WERI-Rb-1 (cell line): ENCODE results near the gene TRH.

Experiments
- DNase-seq: peaks from one replicate; pipeline ENCODE4 v3.0.0-alpha.2; 2020
- H3K27ac ChIP-seq: fragments of 250-450 bp; sonication (Bioruptor Pico); 2 replicates; pipeline ENCODE4 v1.5.1; 2020; ENCODE audit warnings: mild to moderate bottlenecking, moderate library complexity
- H3K27me3 ChIP-seq: fragments of 250-450 bp; sonication (Bioruptor Pico); 2 replicates; pipeline ENCODE4 v1.5.1; 2021; ENCODE audit warnings: mild to moderate bottlenecking, low read depth, moderate library complexity; ENCODE audit not compliant: insufficient read depth, severe bottlenecking
- H3K36me3 ChIP-seq: fragments of 250-450 bp; sonication (Bioruptor Pico); 2 replicates; pipeline ENCODE4 v1.5.1; 2020; ENCODE audit warnings: mild to moderate bottlenecking, moderate library complexity
- H3K4me3 ChIP-seq: 2 replicates; pipeline ENCODE4 v1.5.1; 2011; ENCODE audit warnings: low read depth, mild to moderate bottlenecking, control low read depth, low read length
- H3K9me3 ChIP-seq: fragments of 250-450 bp; sonication (Bioruptor Pico); 2 replicates; pipeline ENCODE4 v1.5.1; 2021; ENCODE audit warnings: mild to moderate bottlenecking, moderate library complexity; ENCODE audit not compliant: severe bottlenecking
- TF ChIP-seq, protein P1 (sequence below): IDR thresholded peaks from 2 replicates; pipeline ENCODE4 v1.5.1; 2011; ENCODE audit warnings: low read depth, mild to moderate bottlenecking, control low read depth, inconsistent platforms, low read length

TRH gene

GRCh38 chr3:129983561-129983960 lies 9.0 kb downstream of the TRH start:
- peaks cover 11% of the 10 kb centered on the region for H3K36me3 ChIP-seq
- H3K9me3 ChIP-seq: no peaks in the 10 kb centered on the region
- TF ChIP-seq, protein P1, sequence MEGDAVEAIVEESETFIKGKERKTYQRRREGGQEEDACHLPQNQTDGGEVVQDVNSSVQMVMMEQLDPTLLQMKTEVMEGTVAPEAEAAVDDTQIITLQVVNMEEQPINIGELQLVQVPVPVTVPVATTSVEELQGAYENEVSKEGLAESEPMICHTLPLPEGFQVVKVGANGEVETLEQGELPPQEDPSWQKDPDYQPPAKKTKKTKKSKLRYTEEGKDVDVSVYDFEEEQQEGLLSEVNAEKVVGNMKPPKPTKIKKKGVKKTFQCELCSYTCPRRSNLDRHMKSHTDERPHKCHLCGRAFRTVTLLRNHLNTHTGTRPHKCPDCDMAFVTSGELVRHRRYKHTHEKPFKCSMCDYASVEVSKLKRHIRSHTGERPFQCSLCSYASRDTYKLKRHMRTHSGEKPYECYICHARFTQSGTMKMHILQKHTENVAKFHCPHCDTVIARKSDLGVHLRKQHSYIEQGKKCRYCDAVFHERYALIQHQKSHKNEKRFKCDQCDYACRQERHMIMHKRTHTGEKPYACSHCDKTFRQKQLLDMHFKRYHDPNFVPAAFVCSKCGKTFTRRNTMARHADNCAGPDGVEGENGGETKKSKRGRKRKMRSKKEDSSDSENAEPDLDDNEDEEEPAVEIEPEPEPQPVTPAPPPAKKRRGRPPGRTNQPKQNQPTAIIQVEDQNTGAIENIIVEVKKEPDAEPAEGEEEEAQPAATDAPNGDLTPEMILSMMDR: no peak
- no peak overlapping the region for H3K27ac ChIP-seq
- no peak overlapping the region for H3K4me3 ChIP-seq
- no peak for DNase-seq
- H3K27me3 ChIP-seq: no peaks in the 10 kb centered on the region

DNA sequence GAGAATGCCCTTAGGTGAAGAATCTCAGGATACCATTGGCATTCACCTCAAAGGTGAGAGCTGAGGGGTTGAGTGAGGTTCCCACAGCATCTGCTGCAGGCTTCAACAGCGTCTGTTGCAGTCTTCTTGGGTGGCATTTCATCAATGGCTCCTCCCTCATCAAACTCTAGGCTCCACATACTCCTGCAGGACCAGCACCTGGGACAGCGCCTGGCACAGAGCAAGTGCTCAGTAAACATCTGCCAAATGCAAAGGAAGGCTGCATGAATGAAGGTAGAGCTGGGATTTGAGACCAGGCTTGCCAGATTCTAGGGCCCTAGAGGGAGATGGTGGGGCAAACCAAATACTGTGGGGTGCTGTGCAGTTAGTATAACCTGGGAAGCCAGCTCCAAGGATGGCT lies 9.6 kb downstream of the TRH start:
- DNase-seq: no peak
- Histone ChIP-seq H3K27ac (no peak overlapping the region), H3K27me3 (no peaks in the 10 kb centered on the region), H3K4me3 (no peak overlapping the region), H3K36me3 (peaks cover 11% of the 10 kb centered on the region), H3K9me3 (no peaks in the 10 kb centered on the region)
- TF ChIP-seq, protein P1: no peak

DNA sequence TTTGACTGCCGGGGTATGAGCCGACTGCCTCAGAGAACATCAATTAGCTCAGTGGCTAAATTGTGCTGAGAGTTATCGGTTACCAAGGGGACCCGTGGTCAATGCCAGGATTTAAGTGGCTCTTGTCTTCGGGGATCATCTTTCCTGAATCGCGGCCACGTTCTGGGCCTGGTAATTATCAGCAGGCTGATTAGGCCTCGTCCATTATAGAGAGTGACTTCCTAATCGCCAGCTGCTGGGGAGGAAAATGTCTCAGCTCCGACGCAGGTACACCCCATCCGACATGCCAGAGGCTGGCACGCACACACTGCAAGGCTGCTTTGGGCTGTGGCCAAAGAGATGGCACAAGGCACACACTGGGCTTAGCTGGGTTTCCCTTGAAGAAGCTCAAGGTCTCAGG lies 10.6 kb downstream of the TRH start:
- peak; percentile 74 for DNase-seq
- Histone ChIP-seq H3K27ac (0 out of 2 replicates have a peak overlapping the region, but pooled peaks have one; percentile 38), H3K9me3 (no peaks in the 10 kb centered on the region), H3K36me3 (peaks cover 11% of the 10 kb centered on the region), H3K27me3 (no peaks in the 10 kb centered on the region), H3K4me3 (no peak overlapping the region)
- TF ChIP-seq, protein P1: no peak

GRCh38 chr3:129988429-129988828 lies 13.9 kb downstream of the TRH start:
- H3K4me3 ChIP-seq: no peak overlapping the region
- H3K27me3 ChIP-seq: no peaks in the 10 kb centered on the region
- no peak for DNase-seq
- H3K27ac ChIP-seq: no peak overlapping the region
- H3K9me3 ChIP-seq: no peaks in the 10 kb centered on the region
- TF ChIP-seq, protein P1: no peak
- H3K36me3 ChIP-seq: peaks cover 11% of the 10 kb centered on the region

- TF ChIP-seq, protein P1: no peak
- Histone ChIP-seq H3K27ac (peak overlapping the region; percentile 9; the same call in 1 of the 2 replicates), H3K27me3 (no peaks in the 10 kb centered on the region), H3K36me3 (peaks cover 7% of the 10 kb centered on the region), H3K4me3 (no peak overlapping the region), H3K9me3 (no peaks in the 10 kb centered on the region)
- DNase-seq: no peak
Measured at GRCh38 chr3:129989414-129989813, 14.9 kb downstream of the TRH start.

GRCh38 chr3:129992781-129993180 lies 18.3 kb downstream of the TRH start:
- DNase-seq: peak; percentile 43
- Histone ChIP-seq H3K9me3 (no peaks in the 10 kb centered on the region), H3K27me3 (no peaks in the 10 kb centered on the region), H3K36me3 (peaks cover 3% of the 10 kb centered on the region), H3K27ac (no peak overlapping the region), H3K4me3 (no peak overlapping the region)
- TF ChIP-seq, protein P1: peak; percentile 75
